ENCODE measurements around the gene ZBP1. TPM values are rescaled to one million over a fixed set of nuclear protein-coding genes. Genes with fewer than 3 reads are reported as not detected.
A peak's percentile ranks its signal among the peaks of the same experiment; 100 is the strongest.

Gene ZBP1
- total RNA-seq, 1 donor from 2014 or later = not detected

- no peak for DNase-seq (ENCODE audit: low spot score)
- H3K36me3 Mint-ChIP-seq (ENCODE audit: low read depth) = no peaks in the 10 kb centered on the region
- peaks cover 6% of the 10 kb centered on the region for H3K4me1 Mint-ChIP-seq (ENCODE audit: low read depth)
- H3K4me3 Mint-ChIP-seq (ENCODE audit: unreplicated experiment) = no peak overlapping the region
- peak; percentile 32 for TF ChIP-seq CTCF (IDR thresholded peaks at IDR 0.05)
- no peaks in the 10 kb centered on the region for H3K9me3 Mint-ChIP-seq (ENCODE audit: low read depth)
- no peak overlapping the region for H3K27ac Mint-ChIP-seq (ENCODE audit: unreplicated experiment)
- peaks cover 25% of the 10 kb centered on the region for H3K27me3 Mint-ChIP-seq (ENCODE audit: low read depth)
Observed at GRCh38 chr20:57573894-57574293, 46.3 kb downstream of the ZBP1 start.

GRCh38 chr20:57573242-57573641, 47.0 kb downstream of the ZBP1 start:
- no peak overlapping the region for H3K4me3 Mint-ChIP-seq (ENCODE audit: unreplicated experiment)
- peaks cover 6% of the 10 kb centered on the region for H3K4me1 Mint-ChIP-seq (ENCODE audit: low read depth)
- no peak for DNase-seq (ENCODE audit: low spot score)
- no peak for TF ChIP-seq CTCF (IDR thresholded peaks at IDR 0.05)
- peaks cover 24% of the 10 kb centered on the region for H3K27me3 Mint-ChIP-seq (ENCODE audit: low read depth)
- no peaks in the 10 kb centered on the region for H3K9me3 Mint-ChIP-seq (ENCODE audit: low read depth)
- H3K27ac Mint-ChIP-seq (ENCODE audit: unreplicated experiment) = no peak overlapping the region
- H3K36me3 Mint-ChIP-seq (ENCODE audit: low read depth) = no peaks in the 10 kb centered on the region

- no peak for DNase-seq (ENCODE audit: low spot score)
- H3K36me3 Mint-ChIP-seq (ENCODE audit: low read depth) = no peaks in the 10 kb centered on the region
- H3K9me3 Mint-ChIP-seq (ENCODE audit: low read depth) = no peaks in the 10 kb centered on the region
- no peak for TF ChIP-seq CTCF (IDR thresholded peaks at IDR 0.05)
- no peak overlapping the region for H3K4me3 Mint-ChIP-seq (ENCODE audit: unreplicated experiment)
- peaks cover 34% of the 10 kb centered on the region for H3K27me3 Mint-ChIP-seq (ENCODE audit: low read depth)
- no peak overlapping the region for H3K27ac Mint-ChIP-seq (ENCODE audit: unreplicated experiment)
- peaks cover 6% of the 10 kb centered on the region for H3K4me1 Mint-ChIP-seq (ENCODE audit: low read depth)
Observed at GRCh38 chr20:57571782-57572416, 48.3 kb downstream of the ZBP1 start.

- no peak for DNase-seq (ENCODE audit: low spot score)
- peaks cover 40% of the 10 kb centered on the region for H3K27me3 Mint-ChIP-seq (ENCODE audit: low read depth)
- TF ChIP-seq CTCF (IDR thresholded peaks at IDR 0.05) = no peak
- no peak overlapping the region for H3K27ac Mint-ChIP-seq (ENCODE audit: unreplicated experiment)
- no peak overlapping the region for H3K4me3 Mint-ChIP-seq (ENCODE audit: unreplicated experiment)
- H3K4me1 Mint-ChIP-seq (ENCODE audit: low read depth) = peaks cover 6% of the 10 kb centered on the region
- H3K9me3 Mint-ChIP-seq (ENCODE audit: low read depth) = no peaks in the 10 kb centered on the region
- H3K36me3 Mint-ChIP-seq (ENCODE audit: low read depth) = no peaks in the 10 kb centered on the region
Observed at GRCh38 chr20:57570920-57571319, 49.3 kb downstream of the ZBP1 start.

GRCh38 chr20:57570145-57570850, 49.9 kb downstream of the ZBP1 start:
- no peak for TF ChIP-seq CTCF (IDR thresholded peaks at IDR 0.05)
- Mint-ChIP-seq H3K36me3 (ENCODE audit: low read depth) (no peaks in the 10 kb centered on the region), H3K27ac (ENCODE audit: unreplicated experiment) (no peak overlapping the region), H3K4me3 (ENCODE audit: unreplicated experiment) (no peak overlapping the region), H3K9me3 (ENCODE audit: low read depth) (no peaks in the 10 kb centered on the region), H3K27me3 (ENCODE audit: low read depth) (peaks cover 45% of the 10 kb centered on the region), H3K4me1 (ENCODE audit: low read depth) (peaks cover 6% of the 10 kb centered on the region)
- no peak for DNase-seq (ENCODE audit: low spot score)
